Lower leg skin (tissue), 4 donors: ENCODE measurements around the gene NANOS3. TPM values are rescaled to one million over a fixed set of nuclear protein-coding genes. Genes with fewer than 3 reads are reported as not detected.
"Not testable (repeated sequence)": the region's sequence is repeated elsewhere in the genome, so short reads cannot be mapped to it uniquely, and the experiment has no call there.

Experiments used
- DNase-seq, 2 donors: peaks; one replicate each; pipeline ENCODE4 v3.0.0-alpha.2; 2019; ENCODE audit warnings: low spot score in 2 of 2
- H3K4me3 ChIP-seq: fragments of 200-600 bp; sonication (generic); 2 replicates; pipeline ENCODE4 v1.5.1; 2017; ENCODE audit warnings: mild to moderate bottlenecking, low read depth; ENCODE audit not compliant: poor library complexity, severe bottlenecking
- POLR2A ChIP-seq, 2 donors: fragments of 450-650 bp; IDR thresholded peaks; one replicate each; pipeline ENCODE4 v1.6.1; 2016 to 2017; ENCODE audit warnings: antibody characterized with exemption in 2 of 2, mild to moderate bottlenecking in 1 of 2, moderate library complexity in 1 of 2
- WGBS, 2 donors: methylation state at CpG; one replicate each; pipeline ENCODE4 v1.1.5; 2018; 5-methylcytosine and 5-hydroxymethylcytosine counted together
- intact Hi-C: fragments of 100-400 bp; cut with DNase I; formaldehyde crosslinking; loops from one replicate; pipeline ENCODE4 v1.15.0; 2023; ENCODE audit warnings: low total_unique reads
- total RNA-seq, 4 donors: library from RNA; depleted of rRNA; stranded (reverse); fragments of >200 nt; gene quantifications; one replicate each; pipeline ENCODE4 v1.1.0, GENCODE V29; 2016
- TF ChIP-seq, protein P1 (sequence below), 3 donors: fragments of 450-650 bp; IDR thresholded peaks; one replicate each; pipeline ENCODE4 v1.5.1; 2016; ENCODE audit warnings: antibody characterized with exemption in 3 of 3, mild to moderate bottlenecking in 3 of 3, moderate library complexity in 2 of 3

The NANOS3 gene
- total RNA-seq, 4 donors from 2014 or later, result not detected

- DNase-seq, result no peak
- intact Hi-C loops, result no loop called here
- no peak overlapping the region for H3K4me3 ChIP-seq
- 100% methylated on average over 10 to 11 of the region's 11 CpGs for WGBS, 2 donors
- TF ChIP-seq, protein P1, sequence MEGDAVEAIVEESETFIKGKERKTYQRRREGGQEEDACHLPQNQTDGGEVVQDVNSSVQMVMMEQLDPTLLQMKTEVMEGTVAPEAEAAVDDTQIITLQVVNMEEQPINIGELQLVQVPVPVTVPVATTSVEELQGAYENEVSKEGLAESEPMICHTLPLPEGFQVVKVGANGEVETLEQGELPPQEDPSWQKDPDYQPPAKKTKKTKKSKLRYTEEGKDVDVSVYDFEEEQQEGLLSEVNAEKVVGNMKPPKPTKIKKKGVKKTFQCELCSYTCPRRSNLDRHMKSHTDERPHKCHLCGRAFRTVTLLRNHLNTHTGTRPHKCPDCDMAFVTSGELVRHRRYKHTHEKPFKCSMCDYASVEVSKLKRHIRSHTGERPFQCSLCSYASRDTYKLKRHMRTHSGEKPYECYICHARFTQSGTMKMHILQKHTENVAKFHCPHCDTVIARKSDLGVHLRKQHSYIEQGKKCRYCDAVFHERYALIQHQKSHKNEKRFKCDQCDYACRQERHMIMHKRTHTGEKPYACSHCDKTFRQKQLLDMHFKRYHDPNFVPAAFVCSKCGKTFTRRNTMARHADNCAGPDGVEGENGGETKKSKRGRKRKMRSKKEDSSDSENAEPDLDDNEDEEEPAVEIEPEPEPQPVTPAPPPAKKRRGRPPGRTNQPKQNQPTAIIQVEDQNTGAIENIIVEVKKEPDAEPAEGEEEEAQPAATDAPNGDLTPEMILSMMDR (IDR thresholded peaks at IDR 0.05), result no peak
- no peak for TF ChIP-seq POLR2A (IDR thresholded peaks at IDR 0.05)
These were observed 43.6 kb downstream of the NANOS3 start for GRCh38 chr19:13920524-13920923.

GRCh38 chr19:13920940-13921747 is 44.2 kb downstream of the NANOS3 start:
- WGBS, 2 donors, result 80 to 83% methylated on average over 2 of the region's 2 CpGs
- no peak for DNase-seq
- intact Hi-C loops, result no loop called here
- no peak overlapping the region for H3K4me3 ChIP-seq
- no peak for TF ChIP-seq POLR2A (IDR thresholded peaks at IDR 0.05)
- TF ChIP-seq, protein P1 (IDR thresholded peaks at IDR 0.05), result no peak

- DNase-seq, intact Hi-C loops, H3K4me3 ChIP-seq: not testable (repeated sequence)
- 96 to 100% methylated on average over 6 of the region's 6 CpGs for WGBS, 2 donors
These were observed 45.2 kb downstream of the NANOS3 start for GRCh38 chr19:13922118-13922517.

- intact Hi-C loops, result no loop called here
- H3K4me3 ChIP-seq, result no peak overlapping the region
- no peak for DNase-seq
- WGBS, 2 donors, result 94 to 95% methylated on average over 28 of the region's 28 CpGs
- TF ChIP-seq, protein P1 (IDR thresholded peaks at IDR 0.05), result no peak
- no peak for TF ChIP-seq POLR2A (IDR thresholded peaks at IDR 0.05)
These were observed 46.5 kb downstream of the NANOS3 start for GRCh38 chr19:13923194-13923987.

- no peak for TF ChIP-seq POLR2A (IDR thresholded peaks at IDR 0.05)
- TF ChIP-seq, protein P1 (IDR thresholded peaks at IDR 0.05), result no peak
- intact Hi-C loops, result no loop called here
- 73 to 83% methylated on average over 4 of the region's 4 CpGs for WGBS, 2 donors
These were observed 49.1 kb downstream of the NANOS3 start for GRCh38 chr19:13926010-13926409.

GRCh38 chr19:13926715-13927114 is 49.8 kb downstream of the NANOS3 start:
- TF ChIP-seq POLR2A (IDR thresholded peaks at IDR 0.05), result no peak
- 83 to 88% methylated on average over 6 to 8 of the region's 8 CpGs for WGBS, 2 donors
- H3K4me3 ChIP-seq, result no peak overlapping the region
- no peak for DNase-seq
- intact Hi-C loops, result no loop called here

More at GRCh38 chr19:13926010-13926409, 49.1 kb downstream of the NANOS3 start:
- no peak for DNase-seq
- no peak overlapping the region for H3K4me3 ChIP-seq
